KOPT-K1 (cell line): ENCODE data around the gene GNG13.

Source experiments
- H3K27ac ChIP-seq: fragments of 200-600 bp; sonication (generic); 2 replicates; pipeline ENCODE4 v1.5.1; 2016; ENCODE audit warnings: antibody characterized with exemption, mild to moderate bottlenecking, low read depth, low read length; ENCODE audit not compliant: poor library complexity, severe bottlenecking
- H3K36me3 ChIP-seq: fragments of 200-600 bp; sonication (generic); 2 replicates; pipeline ENCODE4 v1.5.1; 2017; ENCODE audit warnings: antibody characterized with exemption, mild to moderate bottlenecking, low read length, moderate library complexity; ENCODE audit not compliant: insufficient read depth
- H3K9me3 ChIP-seq: fragments of 200-600 bp; sonication (generic); 2 replicates; pipeline ENCODE4 v1.5.1; 2017; ENCODE audit warnings: antibody characterized with exemption, low read length, mild to moderate bottlenecking; ENCODE audit not compliant: insufficient read depth, poor library complexity, severe bottlenecking

Gene GNG13

GRCh38 chr16:807347-808084 lies 7.0 kb upstream of the GNG13 start:
- no peak overlapping the region for H3K27ac ChIP-seq
- no peaks in the 10 kb centered on the region for H3K36me3 ChIP-seq
- H3K9me3 ChIP-seq = no peaks in the 10 kb centered on the region

- H3K36me3 ChIP-seq = no peaks in the 10 kb centered on the region
- no peaks in the 10 kb centered on the region for H3K9me3 ChIP-seq
- H3K27ac ChIP-seq = no peak overlapping the region
Measured at GRCh38 chr16:805474-805873, 4.9 kb upstream of the GNG13 start.

DNA sequence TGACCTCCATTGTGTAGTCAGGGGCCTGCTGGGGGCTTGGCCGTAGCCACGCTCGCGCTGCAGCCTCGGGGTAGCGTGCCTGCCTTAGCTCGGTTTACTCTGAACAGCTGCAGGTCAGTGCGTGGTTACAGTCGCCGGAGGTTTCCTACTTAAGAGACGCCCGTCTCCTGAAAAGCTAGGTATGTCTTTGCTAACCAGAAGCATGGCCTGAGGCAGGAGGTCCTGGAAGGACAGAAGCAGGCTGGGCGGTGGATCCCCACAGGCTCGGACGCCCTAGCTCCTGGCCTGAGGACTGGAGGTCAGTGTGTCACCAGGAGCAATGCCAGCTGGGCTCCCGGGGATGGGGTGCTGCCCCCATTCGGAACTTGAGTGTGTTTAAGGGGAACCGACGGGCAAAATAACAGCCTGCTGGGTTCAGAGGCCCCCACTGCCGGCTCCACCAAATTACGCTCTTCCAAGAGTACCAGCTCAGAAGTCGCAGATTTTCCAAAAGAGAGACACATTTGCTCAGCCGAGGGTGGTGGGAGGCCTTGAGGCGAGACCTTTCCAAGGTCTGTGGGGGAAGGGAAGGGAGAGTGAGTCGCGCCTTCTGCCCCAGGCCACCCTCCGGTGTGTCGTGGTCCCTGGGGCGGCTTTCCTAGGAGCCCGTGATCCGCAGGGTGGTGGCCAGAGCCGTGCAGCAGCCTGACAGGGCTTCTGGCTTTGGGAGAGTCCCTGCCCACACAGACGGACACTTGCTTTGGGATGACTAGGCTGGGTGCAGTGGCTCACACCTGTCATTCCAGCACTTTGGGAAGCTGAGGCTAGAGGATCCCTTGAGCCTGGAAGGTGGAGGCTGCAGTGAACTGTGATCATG lies 3.9 kb upstream of the GNG13 start:
- Histone ChIP-seq H3K27ac (no peak overlapping the region), H3K36me3 (no peaks in the 10 kb centered on the region), H3K9me3 (no peaks in the 10 kb centered on the region)

DNA sequence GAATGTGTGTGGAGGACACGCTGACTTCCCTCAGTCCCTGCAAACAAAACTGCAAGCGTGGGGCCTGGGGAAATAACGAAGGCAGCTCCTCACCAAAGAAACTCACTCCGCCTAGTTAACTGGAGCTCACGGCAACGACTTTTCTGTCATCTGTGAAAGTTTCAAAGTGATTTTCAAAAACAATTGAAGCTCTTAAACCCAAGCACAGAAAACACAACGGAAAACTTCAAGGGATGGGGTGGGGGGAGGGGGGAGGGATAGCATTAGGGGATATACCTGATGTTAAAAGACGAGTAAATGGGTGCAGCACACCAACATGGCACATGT lies 3.2 kb upstream of the GNG13 start:
- no peaks in the 10 kb centered on the region for H3K9me3 ChIP-seq
- no peak overlapping the region for H3K27ac ChIP-seq
- no peaks in the 10 kb centered on the region for H3K36me3 ChIP-seq

GRCh38 chr16:802914-803753 lies 2.6 kb upstream of the GNG13 start:
- no peak overlapping the region for H3K27ac ChIP-seq
- no peaks in the 10 kb centered on the region for H3K36me3 ChIP-seq
- no peaks in the 10 kb centered on the region for H3K9me3 ChIP-seq

DNA sequence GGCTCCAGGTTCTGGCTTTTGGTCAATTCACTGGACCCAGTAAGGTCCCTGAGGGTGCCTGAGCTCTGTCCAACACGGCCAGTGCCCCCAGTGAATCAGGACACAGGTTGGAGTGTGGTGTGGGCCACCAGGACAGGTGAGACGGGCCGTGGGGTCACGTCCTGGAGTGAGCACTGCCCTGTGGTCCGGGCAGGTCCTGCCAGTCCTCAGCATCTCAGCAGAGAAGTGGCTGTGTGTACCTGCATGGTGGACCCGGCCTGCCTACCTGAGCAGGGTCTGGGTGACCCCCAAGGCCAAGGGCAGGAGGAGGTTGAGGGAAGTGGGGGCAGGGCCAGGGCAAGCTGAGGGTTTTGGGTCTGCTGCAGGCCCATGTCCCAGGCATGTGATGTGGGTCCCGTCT lies 1.9 kb upstream of the GNG13 start:
- Histone ChIP-seq H3K27ac (no peak overlapping the region), H3K36me3 (no peaks in the 10 kb centered on the region; the same call in 1 of the 2 replicates), H3K9me3 (no peaks in the 10 kb centered on the region)

DNA sequence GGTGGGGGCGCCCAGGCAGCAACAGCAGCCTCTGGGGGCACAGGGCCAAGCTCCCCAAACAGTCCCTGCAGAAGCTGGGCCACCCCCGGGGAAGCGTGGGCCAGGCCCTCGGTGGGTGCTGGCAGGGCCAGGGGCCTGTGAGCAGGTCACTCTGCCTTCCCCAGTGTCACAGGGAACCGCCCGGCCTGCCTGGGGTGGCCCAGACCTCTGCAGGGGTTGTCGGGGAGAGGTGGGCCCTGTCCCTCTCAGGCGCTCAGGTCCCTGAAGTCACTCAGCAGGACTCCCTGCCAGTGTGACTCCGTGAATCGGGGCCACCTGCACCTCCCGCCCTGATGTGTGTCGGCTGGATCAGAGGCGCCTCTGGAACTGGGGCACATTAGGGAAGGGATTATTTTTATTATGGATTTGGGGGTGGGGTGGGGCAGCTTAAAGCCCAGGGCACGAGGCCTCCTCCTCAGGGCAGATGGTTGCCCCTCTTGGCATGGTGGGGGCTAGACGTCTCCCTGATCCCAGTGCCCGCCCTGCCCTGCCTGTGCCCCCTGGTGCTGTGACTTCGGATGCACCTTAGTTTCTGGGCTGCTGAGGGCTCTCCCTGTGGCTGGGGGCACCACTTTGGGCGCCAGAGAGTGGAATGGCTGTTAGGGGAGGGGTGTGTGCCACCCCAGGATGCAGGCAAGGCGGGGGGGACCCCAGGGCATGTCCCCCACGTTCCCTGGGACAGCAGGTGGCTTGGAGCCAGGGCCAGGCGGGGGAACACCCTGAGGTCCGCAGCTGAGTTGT lies 1.2 kb upstream of the GNG13 start:
- Histone ChIP-seq H3K27ac (no peak overlapping the region), H3K9me3 (no peaks in the 10 kb centered on the region), H3K36me3 (peaks cover 3% of the 10 kb centered on the region)

GRCh38 chr16:800834-801511 lies 439 bp upstream of the GNG13 start:
- Histone ChIP-seq H3K36me3 (peaks cover 9% of the 10 kb centered on the region), H3K27ac (no peak overlapping the region), H3K9me3 (no peaks in the 10 kb centered on the region)

DNA sequence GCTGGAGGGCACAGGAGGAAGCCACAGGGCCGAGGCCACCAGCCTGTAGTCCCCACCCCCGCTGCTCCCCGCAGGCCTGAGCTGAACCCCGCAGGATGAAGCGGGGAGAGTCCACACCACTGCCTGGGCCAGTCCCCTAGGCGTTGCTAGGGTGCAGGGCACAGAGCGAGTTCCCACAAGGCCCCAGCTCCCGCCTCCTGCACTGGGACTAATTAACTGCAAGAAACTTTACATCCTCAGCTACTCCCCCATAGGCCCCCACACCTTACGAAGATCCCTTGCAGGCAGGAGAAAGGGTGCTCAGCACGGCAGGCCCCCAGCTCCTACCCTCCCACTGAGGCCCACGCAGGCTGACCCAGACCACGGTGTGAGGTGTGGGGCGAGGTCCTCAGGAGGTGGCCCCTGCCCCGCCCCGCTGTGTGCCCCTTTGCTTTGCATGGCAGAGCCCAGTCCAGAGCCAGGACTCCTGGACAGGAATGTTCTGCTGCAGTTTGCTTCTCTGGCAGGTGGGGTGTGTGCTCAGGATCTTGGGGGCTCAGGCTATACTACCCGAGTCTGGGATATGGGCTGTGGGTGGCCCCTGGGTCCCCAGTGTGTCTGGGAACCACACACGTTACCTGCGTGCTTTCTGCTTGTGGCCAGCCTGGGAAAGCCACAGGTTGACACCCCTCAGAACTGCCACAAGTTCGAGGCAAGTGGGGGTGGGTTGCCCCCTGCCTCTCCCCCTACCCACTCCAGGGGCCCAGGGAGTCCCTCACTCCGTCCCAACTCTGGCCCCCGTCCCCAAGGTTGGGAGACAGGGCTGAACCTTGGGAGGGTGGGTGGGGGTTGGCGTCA lies 1.2 kb downstream of the GNG13 start:
- Histone ChIP-seq H3K36me3 (peaks cover 18% of the 10 kb centered on the region), H3K27ac (no peak overlapping the region), H3K9me3 (no peaks in the 10 kb centered on the region)

DNA sequence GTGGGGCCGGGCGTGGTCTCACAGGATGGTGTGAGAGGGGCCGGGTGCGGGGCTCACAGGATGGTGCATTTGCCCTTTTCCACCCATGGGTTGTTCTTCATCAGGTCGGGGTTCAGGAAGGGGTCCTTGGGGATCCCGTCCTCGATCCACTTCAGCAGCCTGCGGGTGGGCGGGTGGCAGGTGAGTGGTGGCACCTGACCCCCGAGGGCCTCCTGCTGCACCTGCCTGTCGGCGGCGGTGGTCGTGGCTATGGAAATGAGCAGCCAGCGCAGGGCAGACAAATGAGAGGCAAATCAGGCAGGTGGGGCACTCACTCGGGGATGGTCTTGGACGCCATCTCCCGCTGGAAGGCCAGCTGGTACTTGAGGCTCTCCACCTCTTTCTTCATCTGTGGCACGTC lies 1.9 kb downstream of the GNG13 start:
- Histone ChIP-seq H3K36me3 (peaks cover 23% of the 10 kb centered on the region), H3K9me3 (no peaks in the 10 kb centered on the region), H3K27ac (no peak overlapping the region)

DNA sequence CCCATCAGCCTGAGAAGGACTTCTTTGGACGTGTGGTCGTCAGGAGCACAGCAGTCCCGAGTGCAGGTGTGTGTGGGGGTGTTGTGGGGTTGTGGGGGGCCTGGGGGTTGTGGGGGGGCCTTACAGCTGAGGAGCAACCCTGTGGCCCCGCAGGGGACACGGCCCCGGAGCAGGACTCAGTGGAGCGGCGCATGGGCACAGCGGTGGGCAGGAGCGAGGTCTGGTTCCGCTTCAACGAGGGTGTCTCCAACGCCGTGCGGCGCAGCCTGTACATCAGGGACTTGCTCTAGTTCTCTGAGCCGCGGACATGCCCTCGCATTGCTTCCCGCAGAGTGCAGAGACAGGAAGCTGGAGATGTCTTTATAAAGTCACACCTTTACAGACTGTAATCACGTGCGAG lies 2.8 kb downstream of the GNG13 start:
- no peak overlapping the region for H3K27ac ChIP-seq
- no peaks in the 10 kb centered on the region for H3K9me3 ChIP-seq
- peaks cover 29% of the 10 kb centered on the region for H3K36me3 ChIP-seq

DNA sequence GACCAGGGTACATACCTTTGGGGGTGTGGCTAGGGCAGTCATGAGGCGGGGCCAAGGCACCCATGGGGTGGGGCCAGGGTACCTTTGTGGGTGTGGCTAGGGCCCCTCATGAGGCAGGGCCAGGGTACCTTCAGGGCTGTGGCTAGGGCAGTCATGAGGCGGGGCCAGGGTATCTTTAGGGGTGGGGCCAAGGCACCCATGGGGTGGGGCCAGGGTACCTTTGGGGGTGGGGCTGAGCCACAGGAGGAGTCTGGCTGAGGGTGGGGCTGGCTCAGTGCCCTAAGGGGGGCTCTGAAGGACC lies 3.5 kb downstream of the GNG13 start:
- H3K36me3 ChIP-seq = peaks cover 34% of the 10 kb centered on the region
- no peaks in the 10 kb centered on the region for H3K9me3 ChIP-seq
- H3K27ac ChIP-seq = no peak overlapping the region

DNA sequence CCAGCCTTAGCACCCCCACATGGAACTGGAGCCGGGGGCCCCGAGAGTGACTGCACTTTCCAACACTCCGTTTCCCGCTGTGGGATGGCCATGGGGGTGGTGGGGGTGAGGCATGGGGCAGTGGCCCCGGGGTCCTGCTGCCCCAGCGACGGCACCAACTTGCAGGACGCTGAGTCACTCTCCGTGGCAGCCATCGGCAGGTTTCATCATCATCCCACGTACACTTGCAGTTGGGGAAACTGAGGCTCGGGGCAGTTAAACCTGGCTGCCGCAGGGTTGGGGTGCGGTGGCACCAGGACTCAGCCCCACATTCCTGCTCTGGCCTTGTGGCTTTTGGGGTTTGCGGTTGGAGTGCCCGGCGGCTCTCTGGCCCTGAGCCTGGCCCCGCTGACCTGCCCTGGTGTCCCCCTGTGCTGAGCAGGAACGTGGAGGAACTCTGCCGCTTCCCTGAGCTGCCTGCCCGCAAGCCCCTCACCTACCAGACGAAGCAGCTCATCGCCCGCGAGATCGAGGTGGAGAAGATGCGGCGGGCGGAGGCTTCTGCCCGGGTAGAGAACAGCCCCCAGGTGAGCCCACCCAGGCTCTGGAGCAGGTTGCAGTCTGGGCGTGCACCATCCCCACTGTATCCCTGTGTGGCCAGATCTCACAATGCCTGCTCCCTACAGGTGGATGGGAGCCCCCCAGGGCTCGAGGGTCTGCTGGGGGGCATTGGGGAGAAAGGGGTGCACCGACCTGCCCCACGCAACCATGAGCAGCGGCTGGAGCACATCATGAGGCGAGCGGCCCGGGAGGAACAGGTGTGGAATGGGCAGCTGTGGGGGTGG lies 4.0 kb downstream of the GNG13 start:
- Histone ChIP-seq H3K36me3 (peaks cover 39% of the 10 kb centered on the region), H3K27ac (no peak overlapping the region), H3K9me3 (no peaks in the 10 kb centered on the region)
